HepG2 (cell line): ENCODE data around the gene CNTF. TPM values are rescaled to one million over a fixed set of nuclear protein-coding genes. Genes with fewer than 3 reads are reported as not detected.

Experiments used
- ATF6 ChIP-seq: sonication (generic); formaldehyde crosslinking; conservative IDR thresholded peaks from 2 replicates; pipeline ENCODE4 v1.4.0; 2020; ENCODE audit warnings: missing genetic modification reagents
- BCL6 ChIP-seq: IDR thresholded peaks from 2 replicates; pipeline ENCODE4 v1.6.1; 2016; ENCODE audit warnings: missing genetic modification reagents, missing compliant biosample characterization
- E2F5 ChIP-seq: sonication (generic); formaldehyde crosslinking; conservative IDR thresholded peaks from 2 replicates; pipeline ENCODE4 v1.4.0; 2020; ENCODE audit warnings: missing genetic modification reagents
- HNRNPL ChIP-seq: fragments of 200-400 bp; formaldehyde crosslinking; IDR thresholded peaks from 2 replicates; pipeline ENCODE4 v1.6.1; 2017; ENCODE audit warnings: mild to moderate bottlenecking, low read depth, low read length
- MYNN ChIP-seq: sonication (generic); formaldehyde crosslinking; IDR thresholded peaks from 2 replicates; pipeline ENCODE4 v1.4.0; 2020; ENCODE audit warnings: mild to moderate bottlenecking, low read depth, missing genetic modification reagents
- NONO ChIP-seq, 2 experiments: fragments of 450-650 bp in 1 of 2; sonication (generic) in 1 of 2; formaldehyde crosslinking in 1 of 2; IDR thresholded peaks in 1 of 2; conservative IDR thresholded peaks in 1 of 2; 2 replicates each; pipeline versions ENCODE4 v1.6.1 to v1.8.0; 2017 to 2022; ENCODE audit warnings: mild to moderate bottlenecking in 1 of 2, missing genetic modification reagents in 1 of 2, moderate library complexity in 1 of 2
- NR2F6 ChIP-seq, 2 experiments: IDR thresholded peaks; 2 replicates each; pipeline ENCODE4 v1.6.1; 2016; ENCODE audit warnings: antibody characterized with exemption in 1 of 2, mild to moderate bottlenecking in 1 of 2
- PTBP1 ChIP-seq: fragments of 200-400 bp; formaldehyde crosslinking; IDR thresholded peaks from 2 replicates; pipeline ENCODE4 v1.6.1; 2018; ENCODE audit warnings: low read length, low read depth; ENCODE audit not compliant: poor library complexity, severe bottlenecking
- RBM22 ChIP-seq: fragments of 200-400 bp; formaldehyde crosslinking; optimal IDR thresholded peaks from 2 replicates; pipeline ENCODE3; 2017; ENCODE audit warnings: mild to moderate bottlenecking, low read length, moderate library complexity
- SNAPC4 ChIP-seq: sonication (generic); formaldehyde crosslinking; IDR thresholded peaks from 2 replicates; pipeline ENCODE4 v1.4.0; 2020; ENCODE audit warnings: mild to moderate bottlenecking, missing genetic modification reagents
- SPEN ChIP-seq: sonication (generic); formaldehyde crosslinking; IDR thresholded peaks from 2 replicates; pipeline ENCODE4 v1.5.1; 2020; ENCODE audit warnings: low read depth, mild to moderate bottlenecking, missing genetic modification reagents
- TFDP2 ChIP-seq: sonication (generic); formaldehyde crosslinking; IDR thresholded peaks from 2 replicates; pipeline ENCODE4 v1.4.0; 2020; ENCODE audit warnings: missing genetic modification reagents
- ZBED4 ChIP-seq: sonication (generic); formaldehyde crosslinking; IDR thresholded peaks from 2 replicates; pipeline ENCODE4 v1.4.0; 2020; ENCODE audit warnings: missing genetic modification reagents, borderline replicate concordance
- ZNF205 ChIP-seq: IDR thresholded peaks from 2 replicates; pipeline ENCODE4 v1.6.1; 2018; ENCODE audit warnings: missing biosample characterization, missing genetic modification reagents
- ZNF296 ChIP-seq: sonication (generic); formaldehyde crosslinking; conservative IDR thresholded peaks from 2 replicates; pipeline ENCODE4 v1.5.0; 2020; ENCODE audit warnings: mild to moderate bottlenecking, missing genetic modification reagents
- polyA plus RNA-seq, 8 experiments: library from polyadenylated mRNA; depleted of rRNA in 3 of 8; stranded (reverse) in 7 of 8; unstranded in 1 of 8; fragments of >200 nt; fragmentation: Illumina TruSeq in 4 of 8; extraction: Trizol in 4 of 8; gene quantifications; 2 replicates each; pipeline versions ENCODE4 v1.2.1 to v1.2.3, GENCODE V29; 2011 to 2016; ENCODE audit warnings: low read depth in 4 of 8, missing spikeins in 1 of 8, mixed read lengths in 1 of 8; ENCODE audit not compliant: insufficient read depth in 1 of 8
- total RNA-seq, 5 experiments: library from RNA; depleted of rRNA; stranded (reverse); fragments of >200 nt; fragmentation: Illumina TruSeq; extraction: Trizol; gene quantifications; 2 replicates each; pipeline ENCODE4 v1.2.3, GENCODE V29; 2016; ENCODE audit warnings: low read depth in 1 of 5

CNTF gene
- total and polyA plus RNA-seq, 2 of the 13 experiments (the other 11 are each of a cell fraction or from before 2014, with no cell fraction given), result 0.51 to 2.3 TPM

GRCh38 chr11:58578635-58579191 is 43.8 kb upstream of the CNTF start, which contains the start of gene ZFP91 (continued):
- peak; percentile 78 for TF ChIP-seq TFDP2 (CRISPR knock-in tag)
- peak; percentile 52; the same call in 1 of the 2 replicates for TF ChIP-seq NR2F6 (IDR thresholded peaks at IDR 0.05)
- peak; percentile 52; the same call in 1 of the 2 replicates for TF ChIP-seq NR2F6 (CRISPR knock-in tag; IDR thresholded peaks at IDR 0.05)
- 0 out of 2 replicates have a peak, but pooled peaks have one; percentile 12 for TF ChIP-seq MYNN (CRISPR knock-in tag)
- peak; percentile 78; the same call in 1 of the 2 replicates for TF ChIP-seq E2F5
- TF ChIP-seq SNAPC4 (CRISPR knock-in tag), result no peak
- no peak for TF ChIP-seq ATF6 (CRISPR knock-in tag)
- 0 out of 2 replicates have a peak, but pooled peaks have one; percentile 15 for TF ChIP-seq HNRNPL
- peak; percentile 50 for TF ChIP-seq RBM22
- peak; percentile 20 for TF ChIP-seq PTBP1
- TF ChIP-seq ZNF296, result no peak
- 0 out of 2 replicates have a peak, but pooled peaks have one; percentile 9 for TF ChIP-seq SPEN
- no peak for TF ChIP-seq NONO (IDR thresholded peaks at IDR 0.05)
- TF ChIP-seq NONO (CRISPR knock-in tag; conservative IDR thresholded peaks at IDR 0.05), result peak; percentile 43
- no peak for TF ChIP-seq ZNF205 (CRISPR knock-in tag)
- no peak for TF ChIP-seq BCL6 (CRISPR knock-in tag)
- no peak for TF ChIP-seq ZBED4 (CRISPR knock-in tag)
